Sigmoid colon (tissue), 7 donors: ENCODE measurements around the gene KAT2B. TPM values are rescaled to one million over a fixed set of nuclear protein-coding genes. Genes with fewer than 3 reads are reported as not detected.

Source experiments
- DNase-seq: peaks from one replicate; pipeline ENCODE4 v3.0.0-alpha.2; 2019
- H3K27ac ChIP-seq, 4 donors: fragments of 200-600 bp; sonication (generic); one replicate each; pipeline ENCODE4 v1.5.1; 2016 to 2019; ENCODE audit warnings: mild to moderate bottlenecking in 1 of 4
- H3K27me3 ChIP-seq, 3 donors: fragments of 200-600 bp; sonication (generic); one replicate each; pipeline ENCODE4 v1.5.1; 2019; ENCODE audit warnings: mild to moderate bottlenecking in 1 of 3
- H3K36me3 ChIP-seq, 4 donors: fragments of 200-600 bp; sonication (generic); one replicate each; pipeline ENCODE4 v1.5.1; 2016 to 2019
- H3K4me1 ChIP-seq, 4 donors: fragments of 200-600 bp; sonication (generic); one replicate each; pipeline ENCODE4 v1.5.1; 2017 to 2019
- H3K4me3 ChIP-seq, 4 donors: fragments of 200-600 bp; sonication (generic); one replicate each; pipeline ENCODE4 v1.5.1; 2017 to 2019; ENCODE audit warnings: mild to moderate bottlenecking in 2 of 4, moderate library complexity in 1 of 4
- H3K9me3 ChIP-seq, 4 donors: fragments of 200-600 bp in 3 of 4; sonication (generic) in 3 of 4; one replicate each; pipeline versions ENCODE4 v1.5.1 to v1.6.1; 2013 to 2019
- EP300 ChIP-seq, 4 donors: sonication (generic); formaldehyde crosslinking; IDR thresholded peaks; one replicate each; pipeline ENCODE4 v1.6.1; 2017; ENCODE audit warnings: antibody characterized with exemption in 4 of 4
- POLR2A ChIP-seq, 2 donors: fragments of 450-650 bp; IDR thresholded peaks; one replicate each; pipeline ENCODE4 v1.6.1; 2016; ENCODE audit warnings: antibody characterized with exemption in 2 of 2, mild to moderate bottlenecking in 2 of 2, moderate library complexity in 2 of 2
- POLR2AphosphoS5 ChIP-seq, 4 donors: sonication (generic); formaldehyde crosslinking; IDR thresholded peaks; one replicate each; pipeline ENCODE4 v1.6.1; 2017; ENCODE audit warnings: antibody characterized with exemption in 4 of 4
- WGBS, 2 donors: extraction: QIAGEN DNeasy Blood & Tissue Kit; methylation state at CpG; one replicate each; pipeline ENCODE4 v1.1.7; 2013; 5-methylcytosine and 5-hydroxymethylcytosine counted together
- intact Hi-C: fragments of 100-400 bp; cut with DNase I; formaldehyde crosslinking; loops from one replicate; pipeline ENCODE4 v1.15.1; 2023
- polyA plus RNA-seq, 3 donors: library from polyadenylated mRNA; stranded (reverse); fragments of 200-250 nt; gene quantifications; one replicate each; pipeline ENCODE4 v1.2.3, GENCODE V29; 2013
- total RNA-seq, 4 donors: library from RNA; depleted of rRNA; stranded (reverse); fragments of >200 nt; gene quantifications; one replicate each; pipeline ENCODE4 v1.1.0, GENCODE V29; 2016
- TF ChIP-seq, protein P1 (sequence below), 4 experiments: fragments of 450-650 bp in 3 of 4; fragments of 200-600 bp in 1 of 4; IDR thresholded peaks; one replicate each; pipeline ENCODE4 v1.5.1; 2016 to 2019; ENCODE audit warnings: antibody characterized with exemption in 4 of 4, mild to moderate bottlenecking in 3 of 4, moderate library complexity in 2 of 4
- donor health status: healthy with polysubstance abuse.
- donor health status: Bipolar disorder and iron deficiency.
- donor health status: healthy.

The KAT2B gene
- total and polyA plus RNA-seq, 7 donors = 10.8 to 49.2 (median 27.2) TPM

DNA sequence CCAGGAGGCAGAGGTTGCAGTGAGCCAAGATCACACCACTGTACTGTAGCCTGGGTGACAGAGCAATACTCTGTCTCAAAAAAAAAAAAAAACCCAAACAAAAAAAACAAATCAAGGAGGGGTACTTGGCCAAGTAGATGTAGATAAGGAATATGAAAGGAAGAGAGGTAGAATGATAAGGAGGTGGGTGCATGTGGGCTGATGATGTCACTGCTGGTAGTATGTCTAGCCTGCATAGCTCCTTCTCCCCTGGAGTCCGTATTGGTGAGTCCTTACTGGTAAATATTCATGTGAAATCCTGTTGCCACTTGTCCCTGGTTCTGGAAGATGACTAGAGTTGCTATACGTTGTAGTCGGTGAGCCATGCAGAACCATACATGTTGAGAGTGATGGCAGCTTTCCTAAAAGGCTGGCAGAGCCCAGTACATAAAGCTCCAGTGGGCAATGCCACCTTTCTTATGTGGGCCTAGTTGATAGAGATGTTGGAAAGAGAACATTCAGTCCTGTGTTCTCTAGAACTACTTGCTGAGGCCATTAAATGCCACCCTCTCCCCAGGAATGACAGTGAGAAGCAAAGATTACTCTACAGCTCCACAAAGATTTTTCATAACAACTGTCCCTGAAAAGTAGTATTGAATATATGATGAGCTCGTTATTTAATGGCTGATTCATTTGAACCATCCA is 11.0 kb downstream of the KAT2B start:
- 94 to 95% methylated on average over 4 of the region's 4 CpGs for WGBS, 2 donors
- no peak for DNase-seq
- no peaks in the 10 kb centered on the region for H3K9me3 ChIP-seq
- no peaks in the 10 kb centered on the region for H3K36me3 ChIP-seq
- no peak overlapping the region for H3K27ac ChIP-seq
- H3K27me3 ChIP-seq = no peaks in the 10 kb centered on the region
- H3K4me3 ChIP-seq = no peak overlapping the region
- intact Hi-C loops = no loop called here
- TF ChIP-seq POLR2AphosphoS5 (IDR thresholded peaks at IDR 0.05) (no peak), POLR2A (IDR thresholded peaks at IDR 0.05) (no peak), EP300 (IDR thresholded peaks at IDR 0.05) (no peak)
- TF ChIP-seq, protein P1, sequence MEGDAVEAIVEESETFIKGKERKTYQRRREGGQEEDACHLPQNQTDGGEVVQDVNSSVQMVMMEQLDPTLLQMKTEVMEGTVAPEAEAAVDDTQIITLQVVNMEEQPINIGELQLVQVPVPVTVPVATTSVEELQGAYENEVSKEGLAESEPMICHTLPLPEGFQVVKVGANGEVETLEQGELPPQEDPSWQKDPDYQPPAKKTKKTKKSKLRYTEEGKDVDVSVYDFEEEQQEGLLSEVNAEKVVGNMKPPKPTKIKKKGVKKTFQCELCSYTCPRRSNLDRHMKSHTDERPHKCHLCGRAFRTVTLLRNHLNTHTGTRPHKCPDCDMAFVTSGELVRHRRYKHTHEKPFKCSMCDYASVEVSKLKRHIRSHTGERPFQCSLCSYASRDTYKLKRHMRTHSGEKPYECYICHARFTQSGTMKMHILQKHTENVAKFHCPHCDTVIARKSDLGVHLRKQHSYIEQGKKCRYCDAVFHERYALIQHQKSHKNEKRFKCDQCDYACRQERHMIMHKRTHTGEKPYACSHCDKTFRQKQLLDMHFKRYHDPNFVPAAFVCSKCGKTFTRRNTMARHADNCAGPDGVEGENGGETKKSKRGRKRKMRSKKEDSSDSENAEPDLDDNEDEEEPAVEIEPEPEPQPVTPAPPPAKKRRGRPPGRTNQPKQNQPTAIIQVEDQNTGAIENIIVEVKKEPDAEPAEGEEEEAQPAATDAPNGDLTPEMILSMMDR (IDR thresholded peaks at IDR 0.05) = no peak
- peaks cover 0 to 54% (median 46%) of the 10 kb centered on the region in 4 donors for H3K4me1 ChIP-seq

DNA sequence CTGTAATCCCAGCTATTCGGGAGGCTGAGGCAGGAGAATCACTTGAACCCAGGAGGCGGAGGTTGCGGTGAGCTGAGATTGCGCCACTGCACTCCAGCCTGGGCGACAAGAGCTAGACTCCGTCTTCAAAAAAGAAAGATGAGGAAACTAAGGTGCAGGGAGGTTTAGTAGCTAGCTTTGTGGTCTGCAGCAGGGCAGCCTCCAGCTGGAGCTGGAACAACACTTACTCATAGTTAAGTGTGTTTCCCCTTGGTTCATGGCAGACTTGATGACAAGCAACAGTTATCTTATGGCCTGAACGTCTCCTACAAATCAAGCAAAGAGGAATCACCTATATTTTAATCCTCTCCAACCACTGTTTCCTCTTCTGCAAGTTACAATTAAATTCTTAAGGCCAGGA is 12.6 kb downstream of the KAT2B start:
- 92 to 94% methylated on average over 7 of the region's 7 CpGs for WGBS, 2 donors
- Histone ChIP-seq H3K4me3 (no peak overlapping the region), H3K9me3 (no peaks in the 10 kb centered on the region), H3K4me1 (peaks cover 0 to 54% (median 46%) of the 10 kb centered on the region in 4 donors), H3K36me3 (no peaks in the 10 kb centered on the region), H3K27me3 (no peaks in the 10 kb centered on the region), H3K27ac (no peak overlapping the region)
- intact Hi-C loops = no loop called here
- no peak for DNase-seq
- TF ChIP-seq EP300 (IDR thresholded peaks at IDR 0.05) = no peak
- TF ChIP-seq, protein P1 (IDR thresholded peaks at IDR 0.05) = no peak
- no peak for TF ChIP-seq POLR2A (IDR thresholded peaks at IDR 0.05)
- no peak for TF ChIP-seq POLR2AphosphoS5 (IDR thresholded peaks at IDR 0.05)

DNA sequence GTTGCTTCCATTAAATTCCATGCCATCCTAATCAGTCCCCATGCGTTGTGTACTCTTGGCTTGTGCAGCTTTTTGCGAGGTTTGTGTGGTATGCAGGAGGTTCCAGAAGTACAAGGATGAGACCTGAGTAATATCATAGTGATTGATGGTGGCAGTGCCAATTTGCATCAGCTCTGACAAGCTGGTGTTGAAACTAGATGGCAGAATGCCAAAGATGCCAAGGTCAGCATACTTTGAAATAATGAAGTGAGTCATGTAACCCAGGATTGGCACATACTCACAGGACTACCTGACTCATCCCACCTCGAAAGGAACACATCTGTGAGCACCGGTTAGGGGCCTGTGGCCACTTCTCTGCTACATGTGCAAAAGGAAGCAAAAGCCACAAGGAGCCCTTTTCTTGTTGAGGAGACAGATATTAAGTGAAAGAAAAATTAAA is 14.3 kb downstream of the KAT2B start:
- TF ChIP-seq POLR2AphosphoS5 (IDR thresholded peaks at IDR 0.05) (peak in 1 of 4 donors; percentile 59), EP300 (IDR thresholded peaks at IDR 0.05) (no peak), POLR2A (IDR thresholded peaks at IDR 0.05) (no peak)
- peaks cover 0 to 42% (median 40%) of the 10 kb centered on the region in 4 donors for H3K4me1 ChIP-seq
- 35 to 41% methylated on average over 4 of the region's 4 CpGs for WGBS, 2 donors
- no peaks in the 10 kb centered on the region for H3K36me3 ChIP-seq
- peak; percentile 69 for DNase-seq
- no peak overlapping the region for H3K4me3 ChIP-seq
- no peaks in the 10 kb centered on the region for H3K9me3 ChIP-seq
- intact Hi-C loops = no loop called here
- H3K27me3 ChIP-seq = no peaks in the 10 kb centered on the region
- H3K27ac ChIP-seq = peak overlapping the region in 2 of 4 donors; percentile 41 to 55

DNA sequence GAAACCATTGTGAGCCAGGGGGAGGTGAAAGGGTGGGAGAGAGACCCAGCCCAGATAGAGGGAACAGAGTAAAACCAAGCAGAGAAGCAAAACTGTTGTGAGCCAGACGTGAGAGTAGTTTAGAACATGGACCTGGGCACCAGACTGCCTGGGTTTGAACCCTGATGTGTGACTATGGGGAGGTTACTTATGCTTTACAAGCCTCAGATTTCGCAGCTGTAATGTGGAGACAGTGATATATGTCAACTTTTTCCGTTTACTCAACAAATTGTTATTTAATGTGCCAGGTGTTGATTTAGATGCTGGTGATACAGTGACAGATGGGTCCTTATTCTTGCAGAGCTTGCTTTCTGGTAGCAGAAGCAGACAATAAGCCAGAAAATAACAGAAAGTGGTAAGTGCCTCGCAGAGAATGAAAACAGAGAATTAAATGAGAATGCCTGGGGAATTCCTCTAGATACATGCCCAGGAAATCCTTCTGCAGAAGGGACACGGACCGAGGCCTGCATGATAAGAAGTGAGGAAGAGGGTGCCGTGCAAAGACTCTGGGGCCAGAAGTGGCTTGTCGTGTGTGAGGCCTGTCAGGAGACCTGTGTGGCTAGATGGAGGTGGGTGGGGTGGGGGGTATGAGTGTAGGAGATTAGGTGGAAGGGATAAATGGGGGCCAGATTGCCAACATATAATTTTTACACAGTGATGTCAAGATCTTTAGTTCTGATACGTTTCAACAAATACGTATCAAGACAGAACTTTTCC is 15.0 kb downstream of the KAT2B start:
- Histone ChIP-seq H3K27me3 (no peaks in the 10 kb centered on the region), H3K36me3 (no peaks in the 10 kb centered on the region), H3K9me3 (no peaks in the 10 kb centered on the region), H3K4me3 (no peak overlapping the region), H3K4me1 (peaks cover 0 to 42% (median 40%) of the 10 kb centered on the region in 4 donors), H3K27ac (peak overlapping the region in 2 of 4 donors; percentile 41 to 55)
- intact Hi-C loops = no loop called here
- 47 to 66% methylated on average over 10 of the region's 10 CpGs for WGBS, 2 donors
- no peak for TF ChIP-seq POLR2AphosphoS5 (IDR thresholded peaks at IDR 0.05)
- no peak for TF ChIP-seq EP300 (IDR thresholded peaks at IDR 0.05)
- TF ChIP-seq, protein P1 (IDR thresholded peaks at IDR 0.05) = no peak
- DNase-seq = no peak

DNA sequence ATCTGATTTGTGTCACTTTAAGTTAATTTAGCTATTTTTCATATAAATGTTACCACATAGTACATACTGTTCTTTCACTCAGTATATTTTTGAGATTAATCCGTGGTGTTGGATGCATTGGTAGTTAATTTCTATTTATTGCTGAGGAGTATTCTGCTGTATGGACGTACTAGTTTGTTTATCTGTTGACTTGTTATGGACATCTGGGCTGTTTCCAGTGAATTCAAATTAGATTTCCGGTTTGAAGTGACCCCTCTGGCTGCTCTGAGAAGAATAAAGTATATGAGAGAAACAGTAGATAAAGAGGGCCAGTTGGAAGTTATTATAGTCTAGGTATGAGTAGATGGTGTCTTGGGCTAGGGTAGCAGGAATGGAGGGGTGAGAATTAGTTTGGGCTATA is 15.6 kb downstream of the KAT2B start:
- no peaks in the 10 kb centered on the region for H3K36me3 ChIP-seq
- peak overlapping the region in 1 of 4 donors; percentile 41 for H3K27ac ChIP-seq
- no peak for DNase-seq
- TF ChIP-seq POLR2AphosphoS5 (IDR thresholded peaks at IDR 0.05) = no peak
- TF ChIP-seq POLR2A (IDR thresholded peaks at IDR 0.05) = no peak
- TF ChIP-seq, protein P1 (IDR thresholded peaks at IDR 0.05) = no peak
- TF ChIP-seq EP300 (IDR thresholded peaks at IDR 0.05) = no peak
- H3K9me3 ChIP-seq = no peaks in the 10 kb centered on the region
- no peaks in the 10 kb centered on the region for H3K27me3 ChIP-seq
- no peak overlapping the region for H3K4me3 ChIP-seq
- 71 to 75% methylated on average over 3 of the region's 3 CpGs for WGBS, 2 donors
- intact Hi-C loops = no loop called here
- peaks cover 0 to 42% (median 40%) of the 10 kb centered on the region in 4 donors for H3K4me1 ChIP-seq
